ENCODE measurements around the gene CHRM3. TPM values are rescaled to one million over a fixed set of nuclear protein-coding genes. Genes with fewer than 3 reads are reported as not detected.

CHRM3 gene
- total RNA-seq, 4 donors from 2014 or later = 16.4 to 41.3 (median 16.9) TPM

DNA sequence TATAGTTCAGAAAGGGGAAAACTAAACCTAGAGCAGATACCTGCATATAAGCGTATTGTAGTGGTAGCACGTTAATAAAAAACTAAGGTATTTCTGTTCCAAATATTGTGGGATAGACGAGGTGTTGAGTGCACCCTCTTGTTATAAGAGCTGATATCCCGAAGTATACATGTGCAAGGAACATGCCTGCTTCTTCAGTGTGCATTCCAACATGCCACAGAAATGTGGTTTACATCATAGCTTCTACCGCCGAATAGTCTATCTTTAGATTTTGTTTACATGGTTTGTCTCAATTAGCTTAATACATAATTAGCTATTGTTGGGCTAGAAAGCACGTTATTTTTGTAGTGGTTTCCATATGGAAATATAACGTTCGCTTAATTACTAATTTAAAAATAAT, 2.2 kb downstream of the CHRM3 start:
- Histone ChIP-seq H3K9me3 (no peaks in the 10 kb centered on the region), H3K4me3 (peak overlapping the region in 1 of 4 donors; percentile 65), H3K27ac (no peak overlapping the region), H3K36me3 (no peaks in the 10 kb centered on the region), H3K27me3 (no peaks in the 10 kb centered on the region), H3K4me1 (peaks cover 0 to 17% (median 0%) of the 10 kb centered on the region in 4 donors)
- no peak for TF ChIP-seq POLR2A (IDR thresholded peaks at IDR 0.05)
- TF ChIP-seq, protein P1, sequence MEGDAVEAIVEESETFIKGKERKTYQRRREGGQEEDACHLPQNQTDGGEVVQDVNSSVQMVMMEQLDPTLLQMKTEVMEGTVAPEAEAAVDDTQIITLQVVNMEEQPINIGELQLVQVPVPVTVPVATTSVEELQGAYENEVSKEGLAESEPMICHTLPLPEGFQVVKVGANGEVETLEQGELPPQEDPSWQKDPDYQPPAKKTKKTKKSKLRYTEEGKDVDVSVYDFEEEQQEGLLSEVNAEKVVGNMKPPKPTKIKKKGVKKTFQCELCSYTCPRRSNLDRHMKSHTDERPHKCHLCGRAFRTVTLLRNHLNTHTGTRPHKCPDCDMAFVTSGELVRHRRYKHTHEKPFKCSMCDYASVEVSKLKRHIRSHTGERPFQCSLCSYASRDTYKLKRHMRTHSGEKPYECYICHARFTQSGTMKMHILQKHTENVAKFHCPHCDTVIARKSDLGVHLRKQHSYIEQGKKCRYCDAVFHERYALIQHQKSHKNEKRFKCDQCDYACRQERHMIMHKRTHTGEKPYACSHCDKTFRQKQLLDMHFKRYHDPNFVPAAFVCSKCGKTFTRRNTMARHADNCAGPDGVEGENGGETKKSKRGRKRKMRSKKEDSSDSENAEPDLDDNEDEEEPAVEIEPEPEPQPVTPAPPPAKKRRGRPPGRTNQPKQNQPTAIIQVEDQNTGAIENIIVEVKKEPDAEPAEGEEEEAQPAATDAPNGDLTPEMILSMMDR (IDR thresholded peaks at IDR 0.05) = no peak
- DNase-seq = no peak

DNA sequence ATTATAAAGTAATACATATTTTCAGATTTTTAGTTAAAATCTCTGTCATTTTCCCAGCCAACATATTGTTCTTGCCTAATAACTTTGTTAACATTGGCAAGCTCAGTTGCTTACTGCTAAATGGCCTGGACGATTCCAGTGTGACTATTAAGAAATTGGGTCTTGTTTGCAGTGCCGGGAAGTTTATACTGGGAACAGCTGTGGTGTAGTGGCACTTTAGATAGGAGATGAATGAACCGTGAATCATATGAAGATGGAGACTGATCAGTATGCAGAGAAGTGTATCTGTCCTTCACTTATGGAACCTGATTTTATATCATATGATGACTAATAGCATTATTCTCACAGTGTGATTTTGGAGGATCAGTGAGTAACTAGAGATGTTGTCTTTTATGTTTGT, 3.3 kb downstream of the CHRM3 start:
- no peak for DNase-seq
- Histone ChIP-seq H3K4me3 (no peak overlapping the region), H3K27me3 (no peaks in the 10 kb centered on the region), H3K4me1 (peaks cover 0 to 17% (median 0%) of the 10 kb centered on the region in 4 donors), H3K9me3 (no peaks in the 10 kb centered on the region), H3K36me3 (no peaks in the 10 kb centered on the region), H3K27ac (no peak overlapping the region)
- no peak for TF ChIP-seq POLR2A (IDR thresholded peaks at IDR 0.05)
- TF ChIP-seq, protein P1 (IDR thresholded peaks at IDR 0.05) = no peak

DNA sequence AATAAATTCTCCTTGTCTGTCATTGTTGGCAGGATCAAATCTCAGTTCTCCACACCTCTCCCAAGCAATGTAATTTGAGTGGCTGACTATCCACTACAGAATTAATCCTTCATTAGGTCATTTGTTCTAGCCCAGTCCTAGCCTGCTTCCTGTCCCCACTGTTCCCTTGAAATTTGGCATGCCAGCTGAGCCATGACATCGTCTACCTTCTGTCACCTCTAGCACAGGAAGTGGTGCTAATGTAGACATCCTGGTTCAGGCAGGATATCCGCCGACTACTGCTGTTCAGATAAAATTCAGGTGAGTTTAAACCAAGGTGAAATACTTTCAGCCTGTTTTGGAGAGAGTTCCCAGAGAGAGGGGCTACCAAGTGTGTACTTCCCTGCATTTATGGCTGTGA, 5.9 kb downstream of the CHRM3 start:
- no peak for TF ChIP-seq POLR2A (IDR thresholded peaks at IDR 0.05)
- TF ChIP-seq, protein P1 (IDR thresholded peaks at IDR 0.05) = no peak
- no peak for DNase-seq
- no peak overlapping the region for H3K4me3 ChIP-seq
- H3K27me3 ChIP-seq = no peaks in the 10 kb centered on the region
- H3K4me1 ChIP-seq = peaks cover 0 to 6% (median 0%) of the 10 kb centered on the region in 4 donors
- no peak overlapping the region for H3K27ac ChIP-seq
- no peaks in the 10 kb centered on the region for H3K36me3 ChIP-seq
- H3K9me3 ChIP-seq = no peaks in the 10 kb centered on the region

DNA sequence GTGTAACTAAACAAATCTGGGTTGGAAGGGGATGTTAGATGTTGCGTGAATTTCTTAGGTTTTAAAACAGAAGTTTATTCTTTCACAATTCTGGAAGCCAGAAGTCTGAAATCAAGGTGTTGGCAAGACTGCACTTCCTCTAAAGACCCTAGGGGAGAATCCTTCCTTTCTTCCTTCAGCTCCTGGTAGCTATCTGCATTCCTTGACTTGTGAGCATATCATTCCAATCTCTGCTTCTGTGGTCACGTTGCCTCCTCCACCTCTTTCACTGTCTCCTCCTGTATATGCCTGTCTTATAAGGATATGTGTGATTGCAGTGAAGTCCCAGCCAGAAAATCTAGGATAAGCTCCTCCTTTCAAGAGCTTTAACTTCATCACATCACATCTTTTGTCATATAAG, 7.7 kb downstream of the CHRM3 start:
- H3K9me3 ChIP-seq = no peaks in the 10 kb centered on the region
- no peak for TF ChIP-seq POLR2A (IDR thresholded peaks at IDR 0.05)
- TF ChIP-seq, protein P1 (IDR thresholded peaks at IDR 0.05) = no peak
- H3K4me1 ChIP-seq = no peaks in the 10 kb centered on the region
- DNase-seq = no peak
- no peaks in the 10 kb centered on the region for H3K27me3 ChIP-seq
- no peak overlapping the region for H3K27ac ChIP-seq
- H3K36me3 ChIP-seq = no peaks in the 10 kb centered on the region
- H3K4me3 ChIP-seq = no peak overlapping the region

DNA sequence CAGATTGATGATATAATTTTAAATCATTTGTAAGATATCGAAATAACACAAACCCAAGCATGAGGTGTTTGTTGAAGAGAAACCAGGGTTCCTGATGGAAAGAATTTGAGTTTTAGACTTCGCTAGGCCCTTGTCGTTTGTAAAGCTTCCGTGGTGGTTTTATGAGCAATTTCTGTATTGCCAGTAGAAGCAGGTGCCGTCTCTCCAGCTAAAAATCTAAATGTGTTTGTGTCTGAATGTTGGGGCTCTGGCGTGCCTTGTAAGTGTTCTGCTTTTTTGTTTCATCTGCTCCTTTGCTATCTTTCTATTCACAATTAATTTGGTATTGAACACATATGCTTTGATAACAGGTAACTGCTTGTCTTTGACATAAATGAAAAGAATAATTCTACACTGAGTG, 27.5 kb downstream of the CHRM3 start:
- H3K4me1 ChIP-seq = no peaks in the 10 kb centered on the region
- H3K36me3 ChIP-seq = no peaks in the 10 kb centered on the region
- DNase-seq = no peak
- no peaks in the 10 kb centered on the region for H3K9me3 ChIP-seq
- TF ChIP-seq, protein P1 (IDR thresholded peaks at IDR 0.05) = no peak
- no peak overlapping the region for H3K27ac ChIP-seq
- no peak overlapping the region for H3K4me3 ChIP-seq
- no peaks in the 10 kb centered on the region for H3K27me3 ChIP-seq

DNA sequence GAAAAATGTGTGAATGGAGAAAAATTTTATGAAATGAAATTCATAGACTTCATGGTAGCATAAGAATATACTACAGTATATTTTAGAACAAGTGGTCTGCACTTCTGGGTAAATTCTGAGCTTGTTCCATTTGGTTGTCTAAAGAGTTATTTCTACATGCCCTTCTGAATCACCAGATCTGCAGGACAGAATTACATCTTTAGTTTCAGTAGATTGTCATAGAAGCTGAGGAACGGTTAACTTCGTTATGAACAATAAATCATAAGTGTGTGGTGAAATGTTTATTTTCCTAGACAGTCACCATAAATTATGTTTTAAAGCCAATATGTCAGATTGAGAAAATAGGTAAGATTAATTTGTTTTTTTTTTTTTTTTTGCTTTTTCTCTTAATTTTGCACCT, 30.9 kb downstream of the CHRM3 start:
- H3K27ac ChIP-seq = no peak overlapping the region
- H3K36me3 ChIP-seq = no peaks in the 10 kb centered on the region
- H3K4me1 ChIP-seq = no peaks in the 10 kb centered on the region
- no peak for TF ChIP-seq POLR2A (IDR thresholded peaks at IDR 0.05)
- TF ChIP-seq, protein P1 (IDR thresholded peaks at IDR 0.05) = no peak
- H3K9me3 ChIP-seq = no peaks in the 10 kb centered on the region
- DNase-seq = no peak
- H3K27me3 ChIP-seq = no peaks in the 10 kb centered on the region
- H3K4me3 ChIP-seq = no peak overlapping the region

Measured in Peyer's patch (tissue), 4 donors.